Left hindlimb (tissue), 1 donor: ENCODE results near the gene FOXRED1.
"Not testable (repeated sequence)": the region's sequence is repeated elsewhere in the genome, so short reads cannot be mapped to it uniquely, and the experiment has no call there.

Experiments used
- DNase-seq: peaks from one replicate; pipeline ENCODE4 v3.0.0-alpha.2; 2018

Gene FOXRED1

GRCh38 chr11:126268708-126269579 lies at the start of gene FOXRED1, which contains the start of gene SRPRA:
FOXRED1 (plus strand) TSS chr11:126269154; CDS start chr11:126269207, 53 bp downstream.
SRPRA (minus strand) TSS chr11:126268895; CDS start chr11:126268804, 91 bp downstream.
- peak; percentile 100 for DNase-seq

GRCh38 chr11:126219547-126219946 lies 49.4 kb upstream of the FOXRED1 start:
- DNase-seq = no peak

GRCh38 chr11:126224647-126225294 lies 44.2 kb upstream of the FOXRED1 start:
- no peak for DNase-seq

GRCh38 chr11:126225295-126225665 lies 43.7 kb upstream of the FOXRED1 start:
- no peak for DNase-seq

- no peak for DNase-seq
Observed at GRCh38 chr11:126226334-126227084, 42.4 kb upstream of the FOXRED1 start.

- DNase-seq = no peak
Observed at GRCh38 chr11:126229858-126230540, 39.0 kb upstream of the FOXRED1 start.

GRCh38 chr11:126231725-126232459 lies 37.1 kb upstream of the FOXRED1 start:
- DNase-seq = no peak

- no peak for DNase-seq
Observed at GRCh38 chr11:126232683-126233082, 36.3 kb upstream of the FOXRED1 start.

- DNase-seq = no peak
Observed at GRCh38 chr11:126233391-126233790, 35.6 kb upstream of the FOXRED1 start.

- no peak for DNase-seq
Observed at GRCh38 chr11:126246636-126247035, 22.3 kb upstream of the FOXRED1 start.

- DNase-seq = no peak
Observed at GRCh38 chr11:126253265-126253664, 15.7 kb upstream of the FOXRED1 start.

- no peak for DNase-seq
Observed at GRCh38 chr11:126254819-126255218, 14.1 kb upstream of the FOXRED1 start.

GRCh38 chr11:126255507-126255906 lies 13.4 kb upstream of the FOXRED1 start:
- DNase-seq = not testable (repeated sequence)

GRCh38 chr11:126256216-126256615 lies 12.7 kb upstream of the FOXRED1 start:
- no peak for DNase-seq

- DNase-seq = no peak
Observed at GRCh38 chr11:126257144-126257543, 11.8 kb upstream of the FOXRED1 start.

- no peak for DNase-seq
Observed at GRCh38 chr11:126257764-126258163, 11.2 kb upstream of the FOXRED1 start.

GRCh38 chr11:126262216-126262615 lies 6.7 kb upstream of the FOXRED1 start:
- no peak for DNase-seq

GRCh38 chr11:126263489-126263888 lies 5.5 kb upstream of the FOXRED1 start:
- no peak for DNase-seq

GRCh38 chr11:126265811-126266210 lies 3.1 kb upstream of the FOXRED1 start:
- DNase-seq = no peak

- no peak for DNase-seq
Observed at GRCh38 chr11:126267650-126268049, 1.3 kb upstream of the FOXRED1 start.

- DNase-seq = no peak
Observed at GRCh38 chr11:126268361-126268707, 620 bp upstream of the FOXRED1 start.

GRCh38 chr11:126277322-126277721 lies 8.4 kb downstream of the FOXRED1 start:
- no peak for DNase-seq
